ENCODE measurements around the gene SF3B1.
"Not testable (repeated sequence)": the region's sequence is repeated elsewhere in the genome, so short reads cannot be mapped to it uniquely, and the experiment has no call there.

The SF3B1 gene

DNA sequence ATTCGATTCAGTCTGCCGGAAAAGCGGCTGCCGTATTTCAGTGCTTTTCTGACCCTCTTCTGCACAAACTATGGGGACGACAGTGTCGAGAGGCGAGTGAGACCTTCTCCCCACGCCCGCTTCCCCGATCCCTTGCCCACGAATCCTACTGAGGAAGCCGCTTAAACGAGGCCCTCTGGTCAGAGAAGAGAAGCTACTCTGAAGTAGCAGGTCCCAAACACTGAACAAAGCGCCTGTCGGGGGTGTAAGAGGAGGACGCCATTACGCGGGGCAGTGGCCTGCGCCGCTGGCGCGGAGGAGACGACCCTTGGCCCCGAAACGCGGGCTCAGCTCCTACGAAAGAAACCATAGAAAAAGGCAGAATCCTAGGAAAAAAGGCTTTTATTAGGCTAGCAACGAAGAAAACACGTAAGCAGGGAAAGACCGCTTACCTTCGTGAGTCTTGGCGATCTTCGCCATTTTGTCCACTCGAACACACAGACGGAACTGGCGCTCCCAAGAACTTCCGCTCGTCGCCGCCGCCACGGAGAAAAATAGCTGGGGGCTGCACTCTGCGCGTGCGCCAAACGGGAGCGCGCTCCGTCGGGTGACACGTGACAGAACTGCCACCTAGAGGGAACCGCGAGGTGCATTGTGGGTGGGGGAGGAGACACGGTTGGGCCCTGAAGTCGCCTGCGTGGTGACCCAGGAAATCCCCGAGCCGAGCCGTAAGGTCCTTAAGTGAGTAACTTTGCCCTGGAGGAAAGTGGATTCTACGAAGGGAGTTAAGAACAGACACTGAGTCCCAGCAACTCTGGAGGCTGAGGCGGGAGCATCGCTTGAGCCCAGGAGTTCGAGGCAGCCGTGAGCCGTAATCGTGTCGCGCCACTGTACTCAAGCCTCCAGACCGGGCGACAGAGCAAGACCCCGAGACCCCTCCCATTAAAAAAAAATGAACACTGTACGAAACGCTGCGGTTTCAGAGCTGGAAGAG is at the start of gene SF3B1:
Gene SF3B1, minus strand, starts transcription at position 488 of the 973 bp plus-strand sequence. Its CDS starts 29 bp downstream, at position 459.
- FAIRE-seq: peak; percentile 49

- FAIRE-seq: not testable (repeated sequence)
Observed at GRCh38 chr2:197484248-197484647, 49.4 kb upstream of the SF3B1 start.

DNA sequence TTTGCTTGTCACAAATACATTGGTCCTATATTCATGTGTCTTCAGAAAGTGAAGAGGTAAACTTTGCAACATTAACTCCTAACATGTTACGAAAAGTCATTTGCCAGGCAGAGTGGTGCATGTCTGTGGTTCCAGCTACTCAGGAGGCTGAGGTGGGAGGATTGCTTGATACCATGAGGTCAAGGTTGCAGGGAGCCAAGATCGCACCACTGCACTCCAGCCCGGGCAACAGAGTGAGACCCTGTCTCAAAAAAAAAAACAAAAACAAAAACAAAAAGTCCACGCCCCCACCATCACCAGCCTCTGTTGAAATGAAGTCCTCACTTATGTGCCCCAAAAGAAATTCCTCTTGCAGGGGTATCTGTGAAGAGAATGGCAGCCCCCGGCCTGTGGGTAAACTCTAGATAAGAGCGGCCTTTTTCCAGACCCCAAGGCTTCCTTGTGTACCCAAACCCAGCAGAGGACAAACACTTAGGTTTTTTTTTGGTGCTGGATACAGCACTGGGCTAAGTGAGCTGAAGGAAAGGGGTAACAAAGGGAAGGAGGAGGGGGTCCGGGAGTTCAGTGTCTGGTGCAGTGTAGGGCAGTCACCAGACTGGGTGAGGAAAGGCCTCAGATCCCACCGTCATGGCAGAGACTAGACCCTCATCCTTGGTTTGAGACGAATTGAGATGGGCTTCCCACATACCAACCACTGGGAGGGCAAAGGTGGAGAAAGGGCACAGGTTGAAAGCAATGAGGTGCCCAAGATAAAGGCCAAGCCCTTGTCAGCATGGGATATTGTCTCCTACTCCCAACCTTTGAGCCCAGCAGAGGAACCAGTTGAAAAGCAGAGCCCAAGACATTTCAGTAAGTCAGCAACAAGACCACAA is 45.6 kb upstream of the SF3B1 start:
- no peak for FAIRE-seq

DNA sequence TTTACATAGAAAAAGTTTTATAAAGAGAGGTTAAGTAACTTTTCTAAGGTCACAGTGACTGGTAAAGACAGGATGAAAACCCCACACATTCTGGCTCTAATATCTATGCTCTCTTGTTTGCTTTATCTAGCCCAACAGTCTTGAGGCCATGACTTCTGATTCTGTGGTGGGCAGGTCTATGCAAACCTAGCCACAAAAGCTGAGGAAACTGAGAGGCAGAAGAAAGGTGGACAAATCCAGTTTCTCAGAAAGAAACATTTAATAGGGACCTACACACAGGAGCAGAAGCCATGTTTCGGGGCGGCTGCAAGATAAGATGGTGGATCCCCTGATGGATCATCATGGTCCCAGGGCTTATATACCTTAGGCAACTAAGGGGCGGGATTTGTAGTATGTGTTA is 43.0 kb upstream of the SF3B1 start:
- FAIRE-seq: no peak

DNA sequence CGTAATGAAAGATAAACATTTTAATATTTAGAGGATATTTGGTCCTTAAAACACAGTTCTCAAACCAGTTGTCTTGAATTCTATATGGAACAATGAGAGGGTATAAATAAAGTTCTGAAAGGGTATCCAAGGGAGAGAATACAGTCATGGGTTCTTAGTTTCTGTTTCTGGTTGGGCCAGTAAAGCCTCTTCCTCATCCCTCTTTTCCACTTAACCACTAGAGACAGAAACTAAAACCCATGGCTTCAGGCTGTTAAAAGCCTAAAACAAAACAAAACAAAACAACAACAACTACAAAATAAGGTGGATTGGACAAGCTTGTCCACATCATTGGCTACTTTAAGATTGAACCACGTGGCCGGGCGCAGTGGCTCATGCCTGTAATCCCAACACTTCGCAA is 37.3 kb upstream of the SF3B1 start:
- FAIRE-seq: no peak

GRCh38 chr2:197464175-197464574 is 29.3 kb upstream of the SF3B1 start:
- FAIRE-seq: no peak

DNA sequence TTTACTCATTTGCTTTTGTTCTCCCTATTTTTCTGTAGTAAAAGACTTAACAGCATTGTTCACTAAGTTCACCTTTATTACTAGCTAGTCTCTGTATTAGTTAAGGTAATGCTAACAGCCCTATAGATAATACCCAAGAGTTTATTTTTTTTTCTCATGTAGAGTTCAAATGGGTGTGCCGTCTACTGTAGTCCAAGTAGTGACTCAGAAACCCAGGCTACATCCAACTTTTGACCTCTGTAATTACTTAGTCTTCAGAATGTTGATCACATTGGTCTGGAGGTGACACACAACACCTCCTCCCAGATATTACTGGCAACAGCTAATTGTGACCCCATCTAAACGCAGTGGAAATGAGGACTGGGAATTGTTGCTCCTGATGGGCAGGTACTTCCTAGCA is 26.2 kb upstream of the SF3B1 start:
- FAIRE-seq: no peak

DNA sequence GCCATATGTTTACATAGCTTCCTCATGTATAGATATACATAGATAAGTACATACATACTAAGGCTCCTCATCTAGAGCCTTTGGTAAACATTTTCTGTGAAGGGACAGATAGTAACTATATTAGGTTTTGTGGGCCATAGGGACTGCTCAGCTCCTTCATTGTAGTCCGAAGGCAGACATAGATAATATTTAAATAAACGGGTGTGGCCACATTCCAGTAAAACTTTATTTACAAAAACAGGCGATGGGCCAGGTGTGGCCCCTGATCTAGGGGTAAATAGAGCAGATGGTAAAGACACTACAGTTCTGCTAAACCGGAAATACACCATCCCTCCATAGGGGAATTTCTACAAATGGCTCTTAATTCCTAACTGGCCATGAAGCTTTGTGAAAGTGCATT is 25.8 kb upstream of the SF3B1 start:
- no peak for FAIRE-seq

GRCh38 chr2:197455428-197455827 is 20.6 kb upstream of the SF3B1 start:
- FAIRE-seq: no peak

- FAIRE-seq: no peak
Observed at GRCh38 chr2:197454923-197455322, 20.1 kb upstream of the SF3B1 start.

- no peak for FAIRE-seq
Observed at GRCh38 chr2:197453914-197454398, 19.1 kb upstream of the SF3B1 start.

- peak; percentile 66 for FAIRE-seq
Observed at GRCh38 chr2:197453123-197453913, 18.5 kb upstream of the SF3B1 start, which contains the start of gene COQ10B. TSS of gene COQ10B (plus strand) at chr2:197453552. CDS start at chr2:197453561, 9 bp downstream.

GRCh38 chr2:197452754-197453122 is 17.9 kb upstream of the SF3B1 start:
- FAIRE-seq: no peak

- FAIRE-seq: not testable (repeated sequence)
Observed at GRCh38 chr2:197450935-197451358, 16.1 kb upstream of the SF3B1 start.

DNA sequence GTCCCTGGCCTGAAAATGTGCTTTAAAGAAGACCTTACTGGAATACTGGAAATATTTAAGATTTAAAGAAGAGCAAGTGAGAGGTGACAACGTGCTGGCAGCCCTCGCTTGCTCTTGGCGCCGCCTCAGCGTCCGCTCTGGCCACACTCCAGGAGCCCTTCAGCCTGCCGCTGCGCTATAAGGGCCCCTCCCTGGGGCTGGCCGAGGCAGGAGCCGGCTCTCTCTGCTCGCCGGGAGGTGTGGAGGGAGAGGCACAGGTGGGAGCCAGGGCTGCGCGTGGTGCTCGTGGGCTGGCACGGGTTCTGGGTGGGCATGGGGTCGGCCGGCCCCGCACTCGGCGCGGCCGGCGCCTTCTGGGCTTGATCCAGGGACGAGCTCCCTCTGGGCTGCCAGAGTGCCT is 15.6 kb upstream of the SF3B1 start:
- no peak for FAIRE-seq

DNA sequence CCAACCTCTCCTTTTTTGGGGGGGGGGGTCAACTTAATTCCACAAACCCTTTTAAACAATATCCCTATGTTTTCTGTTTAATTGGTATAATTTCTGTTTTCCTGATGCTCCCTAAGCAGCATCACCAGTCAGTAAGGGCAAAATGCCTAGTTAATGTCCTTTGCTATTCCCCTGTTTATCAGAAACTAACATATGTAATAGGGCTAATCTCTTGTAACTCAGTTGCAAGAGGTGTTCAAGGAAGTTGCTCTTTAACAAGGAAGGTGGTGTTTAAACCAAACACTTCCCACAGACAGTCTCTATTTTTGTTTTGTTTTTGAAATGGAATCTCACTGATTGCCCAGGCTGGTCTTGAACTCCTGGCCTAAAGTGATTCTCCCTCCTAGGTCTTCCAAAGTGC is 12.0 kb upstream of the SF3B1 start:
- FAIRE-seq: no peak

- FAIRE-seq: no peak
Observed at GRCh38 chr2:197445746-197446145, 10.9 kb upstream of the SF3B1 start.

DNA sequence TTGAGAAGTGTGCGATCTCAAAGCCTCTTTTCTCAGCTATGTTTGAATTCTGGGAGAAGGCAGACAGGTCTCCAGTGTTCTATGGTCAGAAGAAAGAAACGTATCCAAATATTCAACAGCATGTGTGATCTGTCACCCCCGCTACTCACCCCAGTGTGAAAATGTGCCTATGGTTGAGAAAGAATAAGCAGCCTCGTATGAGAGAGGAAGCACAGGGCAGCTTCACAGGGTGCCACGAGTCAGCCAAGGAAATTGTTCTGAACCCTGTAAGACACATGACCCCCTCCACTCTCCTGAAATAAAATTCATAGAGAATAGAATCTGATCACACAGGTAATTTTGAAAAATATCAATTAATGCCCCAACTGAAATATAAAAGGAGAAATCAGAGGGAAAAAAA is 8.0 kb upstream of the SF3B1 start:
- FAIRE-seq: no peak

DNA sequence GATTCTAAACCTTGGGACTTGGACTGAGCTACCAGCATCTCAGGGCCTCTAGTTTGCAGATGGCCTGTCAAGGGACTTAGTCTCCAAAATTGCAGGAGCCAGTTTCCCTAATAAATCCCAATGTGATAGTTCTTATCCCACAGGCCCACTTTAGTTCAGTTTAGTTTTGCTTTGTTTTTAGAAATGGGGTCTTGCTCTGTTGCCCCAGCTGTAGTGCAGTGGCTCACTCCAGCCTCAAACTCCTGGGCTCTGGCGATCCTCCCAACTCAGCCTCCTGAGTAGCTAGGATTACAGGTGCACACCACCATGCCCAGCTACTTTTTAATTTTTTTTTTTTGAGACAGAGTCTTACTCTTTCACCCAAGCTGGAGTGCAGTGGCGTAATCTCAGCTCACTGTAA is 2.6 kb upstream of the SF3B1 start:
- no peak for FAIRE-seq

DNA sequence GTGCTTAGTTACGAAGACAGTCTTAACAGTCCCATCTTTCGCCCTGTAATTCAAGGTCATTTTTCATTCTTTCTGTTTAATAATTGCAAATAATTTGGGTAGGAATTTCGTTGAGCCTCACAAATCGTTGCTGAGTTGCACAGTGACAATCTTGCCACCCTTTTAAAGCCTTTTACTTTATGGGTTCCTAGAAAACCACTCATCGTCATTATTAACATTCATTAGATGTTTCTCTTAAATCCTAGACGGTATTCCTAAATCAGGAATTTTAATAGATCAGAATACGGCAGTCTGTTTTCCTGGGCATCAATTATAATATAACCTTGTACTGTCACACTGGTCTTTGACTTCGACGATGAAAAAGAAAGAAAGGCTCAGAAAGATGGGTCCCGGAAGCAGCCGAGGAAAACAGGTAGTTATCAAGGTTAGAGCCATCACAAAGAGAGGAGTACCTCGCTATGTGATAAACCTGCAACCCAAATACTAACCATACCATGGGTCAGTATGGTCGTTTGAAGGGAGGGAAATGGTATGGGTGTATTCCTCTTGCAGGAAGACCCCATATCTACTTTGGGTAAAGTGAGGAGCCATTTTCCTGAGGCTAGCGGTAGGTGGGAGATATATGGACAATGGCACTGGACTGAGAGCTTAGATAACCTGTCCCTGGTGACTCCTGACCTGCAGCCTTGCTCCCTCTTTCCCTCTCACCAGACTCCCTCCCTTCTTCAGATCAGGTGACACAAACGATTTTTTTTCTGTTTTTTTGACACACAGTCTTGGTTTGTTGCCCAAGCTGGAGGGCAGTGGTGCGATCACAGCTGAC is 981 bp upstream of the SF3B1 start:
- FAIRE-seq: no peak

GRCh38 chr2:197433780-197434438 is 919 bp downstream of the SF3B1 start:
- no peak for FAIRE-seq
